ENCODE measurements around the gene BTD.

The BTD gene

GRCh38 chr3:15664144-15664543, 62.6 kb downstream of the BTD start:
- DNase-seq: no peak

- no peak for DNase-seq
These were observed 64.1 kb downstream of the BTD start for GRCh38 chr3:15665510-15666150.

- DNase-seq: no peak
These were observed 64.7 kb downstream of the BTD start for GRCh38 chr3:15666277-15666676.

- DNase-seq: no peak
These were observed 65.9 kb downstream of the BTD start for GRCh38 chr3:15667484-15667883.

- no peak for DNase-seq
These were observed 72.0 kb downstream of the BTD start for GRCh38 chr3:15673536-15673935.

GRCh38 chr3:15676259-15676658, 74.7 kb downstream of the BTD start:
- DNase-seq: no peak

GRCh38 chr3:15679306-15679705, 77.8 kb downstream of the BTD start:
- no peak for DNase-seq

GRCh38 chr3:15681668-15682067, 80.1 kb downstream of the BTD start:
- no peak for DNase-seq

- peak in 1 of 51 donors; percentile 41 for DNase-seq
These were observed 81.1 kb downstream of the BTD start for GRCh38 chr3:15682561-15683185.

- no peak for DNase-seq
These were observed 81.7 kb downstream of the BTD start for GRCh38 chr3:15683253-15683652.

- no peak for DNase-seq
These were observed 84.4 kb downstream of the BTD start for GRCh38 chr3:15685927-15686326.

GRCh38 chr3:15690230-15690629, 88.7 kb downstream of the BTD start:
- DNase-seq: no peak

- DNase-seq: no peak
These were observed 89.2 kb downstream of the BTD start for GRCh38 chr3:15690748-15691147.

GRCh38 chr3:15693355-15693754, 91.8 kb downstream of the BTD start:
- DNase-seq: no peak

GRCh38 chr3:15694628-15695027, 93.1 kb downstream of the BTD start:
- DNase-seq: no peak

Data from hypothalamus (tissue), 51 donors.